NCI-H1417 (cell line): ENCODE measurements around the gene MRM2.

Source experiments
- DNase-seq, 3 experiments: peaks; one replicate each; lab custom pipeline; 2025; lab: John Stamatoyannopoulos, UW

The MRM2 gene

GRCh38 chr7:2203766-2204300, 38.2 kb downstream of the MRM2 start:
- no peak for DNase-seq

- no peak for DNase-seq
Measured at GRCh38 chr7:2202901-2203765, 38.9 kb downstream of the MRM2 start.

DNA sequence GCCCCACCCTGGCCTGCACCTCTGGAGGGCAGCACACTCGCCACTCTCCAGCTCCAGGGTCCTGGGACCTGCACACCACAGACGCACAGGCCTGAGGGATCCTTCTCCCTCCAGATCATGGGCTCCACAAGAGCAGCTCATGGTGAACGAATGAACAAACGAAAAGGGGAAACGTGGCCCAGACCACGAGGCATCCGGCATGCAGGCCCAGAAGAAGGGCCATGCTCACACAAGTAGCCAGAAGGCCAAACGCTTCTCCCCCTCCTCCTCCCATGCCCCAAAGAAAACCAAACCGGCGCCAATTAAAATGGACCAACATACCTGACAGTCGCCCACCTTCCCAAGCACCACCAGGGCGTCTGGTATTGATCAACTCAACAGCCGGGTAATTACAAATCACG, 39.6 kb downstream of the MRM2 start:
- DNase-seq = no peak

DNA sequence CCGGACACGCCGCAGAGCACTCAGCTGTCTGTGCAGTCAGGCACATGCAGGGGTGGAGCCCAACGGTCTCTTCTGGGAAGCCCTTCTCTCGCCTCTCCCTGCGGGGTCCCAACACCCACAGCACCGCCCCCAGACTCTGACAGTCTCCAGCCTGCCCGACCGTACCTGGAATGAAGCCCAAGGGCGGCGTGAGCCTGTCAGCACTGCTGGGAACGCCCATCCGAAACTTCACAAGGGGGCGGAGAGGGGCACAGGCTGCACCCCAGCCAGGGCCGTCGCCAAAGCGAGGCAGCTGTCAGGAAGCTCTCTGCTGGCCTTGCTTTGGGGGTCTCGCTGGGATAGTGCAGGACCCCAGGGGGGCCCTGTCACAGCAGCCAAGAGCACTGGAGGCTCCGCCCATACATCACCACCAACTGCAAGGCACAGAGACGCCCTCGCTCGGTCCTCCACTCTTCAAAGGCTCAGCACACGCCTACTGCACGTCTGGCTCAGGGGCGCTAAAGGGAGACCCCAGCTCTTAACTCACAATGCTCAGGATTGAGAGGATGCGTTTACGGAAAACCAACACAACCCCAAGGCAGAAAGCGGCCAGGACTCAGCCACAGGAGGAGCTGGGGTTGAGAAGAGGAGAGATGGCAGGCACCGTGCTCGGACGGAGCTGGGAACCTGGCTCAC, 40.2 kb downstream of the MRM2 start:
- no peak for DNase-seq

DNA sequence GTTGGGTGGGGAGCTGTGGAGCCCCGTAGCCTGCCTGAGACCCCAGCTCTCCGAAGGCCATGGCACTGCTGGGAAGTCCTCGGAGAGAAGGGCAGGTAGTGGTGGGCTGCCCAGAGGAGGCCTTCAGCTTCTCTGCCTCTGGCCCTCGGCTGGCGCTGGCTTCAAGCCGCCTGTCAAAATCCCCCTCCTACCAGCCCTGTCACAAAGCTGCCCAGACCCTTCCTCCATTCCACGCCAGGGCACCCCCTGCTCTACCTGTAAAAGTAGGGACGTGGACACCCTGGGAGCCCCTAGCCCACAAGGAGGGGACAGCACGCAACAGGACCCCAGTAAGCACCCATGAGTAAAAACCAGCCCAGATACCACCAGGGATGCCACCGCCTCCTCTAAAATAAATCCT, 40.9 kb downstream of the MRM2 start:
- DNase-seq = no peak

DNA sequence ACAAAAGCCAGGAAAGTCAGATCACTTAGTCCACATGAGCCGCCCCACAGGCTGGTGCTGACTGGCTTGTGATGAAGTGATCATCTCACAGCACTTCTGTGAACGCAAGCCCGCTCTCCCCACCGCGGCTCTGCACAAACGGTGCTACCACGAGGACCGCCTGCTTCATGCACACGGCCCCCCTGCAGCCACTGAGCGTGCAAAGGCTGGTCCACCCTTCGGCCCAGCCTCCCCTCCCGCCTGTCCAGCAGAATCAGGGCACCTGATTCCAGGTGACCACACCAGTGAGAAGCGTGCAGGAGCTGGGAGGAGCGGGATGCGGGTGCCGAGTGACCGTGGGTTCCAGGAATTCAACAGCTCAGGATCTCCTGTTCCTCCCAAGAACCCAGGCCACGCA, 41.4 kb downstream of the MRM2 start:
- DNase-seq = no peak

- no peak for DNase-seq
Measured at GRCh38 chr7:2199956-2200583, 41.9 kb downstream of the MRM2 start.

GRCh38 chr7:2199528-2199927, 42.5 kb downstream of the MRM2 start:
- no peak for DNase-seq

- no peak for DNase-seq
Measured at GRCh38 chr7:2198760-2199159, 43.2 kb downstream of the MRM2 start.

DNA sequence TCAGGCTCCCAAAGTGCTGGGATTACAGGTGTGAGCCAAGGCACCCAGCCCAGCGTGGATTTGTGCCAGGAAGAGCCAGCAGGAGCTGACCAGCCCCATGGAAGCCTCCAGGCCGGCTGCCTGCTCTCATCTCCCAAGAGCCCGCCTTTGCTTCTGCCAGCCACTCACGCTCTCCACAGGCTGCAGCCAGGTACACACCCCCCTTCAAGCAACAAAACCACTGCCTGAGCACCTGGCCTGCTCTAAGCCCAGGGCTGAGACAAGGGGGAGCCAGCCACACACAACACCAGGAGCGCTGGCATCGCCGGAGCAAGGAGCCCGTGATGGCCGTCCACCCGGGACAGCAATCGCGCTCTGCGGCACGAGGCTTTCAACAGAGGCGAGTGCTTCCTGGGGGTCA, 43.8 kb downstream of the MRM2 start:
- peak; percentile 62 to 86 (median 81) for DNase-seq

DNA sequence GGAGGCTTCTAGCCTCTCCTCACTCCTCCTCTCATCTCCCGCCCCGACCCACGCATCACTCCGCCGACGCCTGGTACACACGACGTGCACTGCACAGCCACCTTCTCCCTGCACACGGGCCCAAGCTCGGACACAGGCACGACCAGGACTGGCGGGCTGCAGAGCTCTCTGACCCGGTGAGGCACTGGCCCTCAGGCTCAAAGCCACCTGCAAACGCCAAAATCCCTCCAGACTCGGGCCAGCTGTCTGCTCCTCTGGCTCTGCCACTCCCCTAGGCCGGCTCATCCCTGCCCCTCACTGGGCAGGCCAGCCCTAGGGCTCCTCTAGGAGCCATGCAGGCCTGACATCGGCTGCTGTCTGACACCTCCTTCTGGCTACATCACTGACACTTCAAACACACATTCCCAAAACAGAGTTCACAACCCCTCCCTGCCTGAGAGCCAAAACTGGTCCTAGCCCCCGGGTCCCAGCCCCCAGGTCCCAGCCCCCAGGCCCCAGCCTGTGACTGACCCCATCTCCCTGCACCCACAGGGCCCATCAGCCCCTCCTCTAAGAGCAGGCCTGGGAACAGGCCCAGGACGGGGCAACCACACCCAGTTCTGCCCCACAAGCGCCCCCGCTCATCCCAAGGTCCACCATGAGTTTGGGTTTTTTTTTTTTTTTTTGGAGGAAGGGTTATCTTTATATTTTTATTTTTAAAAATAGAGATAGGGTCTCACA, 44.4 kb downstream of the MRM2 start:
- no peak for DNase-seq

DNA sequence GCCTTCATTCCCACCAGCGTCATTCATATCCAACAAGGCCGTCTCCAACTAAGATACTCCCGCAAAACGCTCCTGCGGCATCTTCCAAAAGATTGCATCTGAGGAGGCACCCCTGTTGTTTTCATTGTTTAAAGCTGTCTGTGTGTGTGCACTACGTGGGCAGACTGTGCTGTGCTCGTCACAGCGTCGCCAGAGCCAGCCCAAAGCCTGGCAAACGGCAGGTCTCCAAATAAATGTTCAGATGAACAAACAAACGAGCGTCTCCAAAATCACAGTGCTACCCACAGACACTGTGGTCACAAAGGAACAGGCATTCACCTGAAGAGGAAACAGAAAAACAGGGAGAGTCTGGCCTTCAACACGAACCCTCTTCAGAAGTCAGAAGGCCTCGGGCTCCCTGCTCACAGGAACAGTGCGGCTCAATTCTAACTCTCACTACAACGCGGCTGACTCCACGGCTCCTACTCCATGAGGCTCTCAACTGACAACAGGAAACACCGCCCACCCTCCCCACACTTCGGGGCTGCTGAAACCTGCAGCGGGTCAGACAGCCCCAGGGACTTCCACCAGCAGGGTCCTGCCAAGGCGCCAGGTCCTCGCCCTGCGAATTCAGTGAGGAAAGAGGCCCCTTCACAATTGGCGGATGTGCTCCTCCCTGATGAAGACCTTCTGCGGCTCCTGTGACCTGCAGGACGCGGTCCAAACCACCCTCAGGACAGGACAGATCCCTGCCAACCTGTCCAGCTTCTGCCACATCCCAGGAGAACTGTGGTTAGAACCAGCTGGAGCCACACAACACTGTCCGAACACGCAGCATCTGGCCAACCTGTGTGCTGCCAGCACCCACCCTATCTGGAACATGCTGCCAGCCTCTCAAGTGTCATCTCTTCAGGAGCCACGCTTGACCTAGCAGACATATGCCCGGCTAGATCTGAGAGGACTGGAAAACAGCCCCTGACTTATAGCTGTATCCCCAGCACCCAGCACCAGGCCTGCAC, 45.3 kb downstream of the MRM2 start:
- peak; percentile 16 to 43 (median 37) for DNase-seq

DNA sequence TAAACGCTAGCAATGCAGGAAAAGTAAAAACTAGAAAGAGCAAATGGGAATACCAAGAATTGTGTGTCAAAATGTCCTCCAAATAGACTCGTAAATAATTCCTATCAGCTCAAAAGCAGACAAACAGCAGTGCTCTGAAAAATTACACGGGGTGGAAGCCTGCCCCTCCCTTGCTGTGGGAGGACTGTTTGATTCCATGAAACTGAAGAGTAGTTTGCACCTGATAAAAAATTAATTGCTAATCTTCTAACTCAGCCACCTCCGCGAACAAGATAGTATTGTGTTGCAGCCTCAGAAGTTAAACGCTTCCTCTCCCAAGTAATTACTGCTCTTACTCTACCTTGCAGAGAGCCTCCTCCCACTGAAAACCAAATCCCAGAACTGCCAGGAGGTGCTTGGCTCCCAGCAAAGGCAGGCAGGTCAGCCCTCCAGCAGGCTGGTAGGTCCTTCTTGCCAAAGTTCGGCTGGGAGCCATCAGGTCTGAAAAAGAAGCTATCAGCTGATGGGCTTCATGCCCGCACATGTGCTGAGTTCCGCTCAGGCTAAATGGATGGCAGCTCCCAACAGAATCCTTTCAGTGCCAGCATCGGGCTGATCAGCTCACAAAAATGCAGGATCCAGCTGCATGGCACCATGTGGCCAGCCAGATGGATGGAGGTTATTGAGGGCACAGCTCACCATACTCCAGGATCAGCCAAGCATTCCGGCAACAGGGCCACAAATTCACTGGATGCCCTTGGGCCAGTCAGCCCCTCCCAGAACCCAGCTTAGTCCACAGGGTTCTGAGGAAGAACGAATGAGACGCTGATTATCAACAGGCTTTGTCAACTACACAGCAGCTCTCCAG, 46.4 kb downstream of the MRM2 start:
- peak in 1 of 3 experiments; percentile 18 for DNase-seq

- DNase-seq = peak in 1 of 3 experiments; percentile 60
Measured at GRCh38 chr7:2193575-2194305, 48.3 kb downstream of the MRM2 start.

GRCh38 chr7:2192831-2193534, 49.0 kb downstream of the MRM2 start:
- peak; percentile 86 to 93 (median 89) for DNase-seq

- peak; percentile 18 to 64 (median 62) for DNase-seq
Measured at GRCh38 chr7:2191016-2191415, 51.0 kb downstream of the MRM2 start.

DNA sequence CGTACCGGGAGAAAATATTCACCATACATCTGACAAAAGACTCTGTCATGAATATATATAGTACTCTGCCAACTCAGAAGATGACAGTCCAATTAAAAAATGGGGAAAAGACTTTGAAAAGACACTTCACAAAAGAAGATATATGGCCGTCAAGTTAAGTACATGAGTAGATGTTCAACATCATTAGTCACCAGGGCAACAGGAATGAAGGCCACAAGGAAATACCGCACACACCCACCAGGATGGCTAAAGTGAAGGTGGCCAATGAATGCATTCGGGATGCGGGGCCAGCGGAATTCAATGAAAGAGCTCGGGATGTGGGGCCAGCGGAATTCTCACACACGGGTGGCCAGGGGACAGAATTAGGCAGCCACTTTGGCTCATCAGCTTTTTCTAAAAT, 51.5 kb downstream of the MRM2 start:
- peak; percentile 37 to 81 (median 78) for DNase-seq

DNA sequence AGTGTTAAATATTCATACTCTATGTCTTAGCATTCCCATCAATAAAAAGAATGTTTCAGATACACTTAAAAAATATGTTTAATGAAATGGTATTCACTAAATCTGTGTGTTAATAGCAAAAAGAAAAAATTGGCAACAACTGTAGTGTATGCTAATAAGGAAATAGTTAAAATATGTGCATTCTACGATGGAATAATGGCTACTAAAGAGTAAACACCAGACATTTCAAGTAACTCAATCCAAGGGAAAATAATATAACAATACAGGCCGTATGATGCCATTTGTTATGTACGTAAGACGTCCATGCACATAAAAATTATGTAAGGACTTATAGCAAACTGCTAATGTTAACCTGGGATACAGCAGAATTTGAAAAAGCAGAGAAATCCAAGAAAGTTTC, 55.8 kb downstream of the MRM2 start:
- no peak for DNase-seq
